DOHH2 (cell line): ENCODE results near the gene NIN.

ENCODE experiments used
- H3F3A ChIP-seq: fragments of 200-600 bp; sonication (generic), shearing (Covaris generic); 2 replicates; pipeline ENCODE4 v1.6.0; 2016; ENCODE audit warnings: antibody characterized with exemption, mild to moderate bottlenecking; ENCODE audit not compliant: control insufficient read depth, insufficient read depth
- H3K27ac ChIP-seq: fragments of 200-600 bp; sonication (generic); 2 replicates; pipeline ENCODE4 v1.5.1; 2014; ENCODE audit warnings: low read depth, mild to moderate bottlenecking, low read length, moderate library complexity
- H3K27me3 ChIP-seq: fragments of 200-600 bp; sonication (generic); 2 replicates; pipeline ENCODE4 v1.6.1; 2014; ENCODE audit warnings: mild to moderate bottlenecking, low read length, mixed read lengths; ENCODE audit not compliant: control insufficient read depth
- H3K36me3 ChIP-seq: fragments of 200-600 bp; sonication (generic); 2 replicates; pipeline ENCODE4 v1.6.1; 2014; ENCODE audit warnings: mild to moderate bottlenecking, low read length, moderate library complexity, mixed read lengths; ENCODE audit not compliant: control insufficient read depth
- H3K4me1 ChIP-seq: fragments of 200-600 bp; sonication (generic); 2 replicates; pipeline ENCODE4 v1.6.1; 2014; ENCODE audit warnings: mild to moderate bottlenecking, low read length, mixed read lengths; ENCODE audit not compliant: control insufficient read depth
- H3K4me2 ChIP-seq: fragments of 200-600 bp; sonication (generic); 2 replicates; pipeline ENCODE4 v1.6.0; 2014; ENCODE audit warnings: mild to moderate bottlenecking, low read length, moderate library complexity
- H3K4me3 ChIP-seq: fragments of 200-600 bp; sonication (generic); 2 replicates; pipeline ENCODE4 v1.5.1; 2014; ENCODE audit warnings: mild to moderate bottlenecking, low read length, mixed read lengths
- H3K79me2 ChIP-seq: fragments of 200-600 bp; sonication (generic); 2 replicates; pipeline ENCODE4 v1.6.1; 2014; ENCODE audit warnings: mild to moderate bottlenecking, low read length, mixed read lengths; ENCODE audit not compliant: control insufficient read depth
- H3K9me2 ChIP-seq: fragments of 200-600 bp; sonication (generic); replicated peaks from 2 replicates; pipeline ENCODE4 v1.6.1; 2014; ENCODE audit warnings: mild to moderate bottlenecking, low read length, mixed read lengths; ENCODE audit not compliant: control insufficient read depth
- H3K9me3 ChIP-seq: fragments of 200-600 bp; sonication (generic); 2 replicates; pipeline ENCODE4 v1.6.1; 2014; ENCODE audit warnings: antibody characterized with exemption, low read length, mixed read lengths; ENCODE audit not compliant: control insufficient read depth, insufficient read depth
- H4K20me1 ChIP-seq: fragments of 200-600 bp; sonication (generic); 2 replicates; pipeline ENCODE4 v1.6.0; 2014; ENCODE audit warnings: low read depth, mild to moderate bottlenecking, antibody characterized with exemption, low read length, moderate library complexity; ENCODE audit not compliant: control insufficient read depth, insufficient read depth
- CTCF ChIP-seq: fragments of 200-600 bp; sonication (generic); IDR thresholded peaks from one replicate; pipeline ENCODE4 v1.5.1; 2014; ENCODE audit warnings: antibody characterized with exemption, mild to moderate bottlenecking, low read depth, low read length; ENCODE audit not compliant: poor library complexity, severe bottlenecking
- EZH2phosphoT487 ChIP-seq: fragments of 200-600 bp; sonication (generic); IDR thresholded peaks from 2 replicates; pipeline ENCODE4 v1.6.1; 2017; ENCODE audit warnings: borderline replicate concordance, mild to moderate bottlenecking, antibody characterized with exemption, low read length, moderate library complexity, mixed read lengths

The NIN gene

DNA sequence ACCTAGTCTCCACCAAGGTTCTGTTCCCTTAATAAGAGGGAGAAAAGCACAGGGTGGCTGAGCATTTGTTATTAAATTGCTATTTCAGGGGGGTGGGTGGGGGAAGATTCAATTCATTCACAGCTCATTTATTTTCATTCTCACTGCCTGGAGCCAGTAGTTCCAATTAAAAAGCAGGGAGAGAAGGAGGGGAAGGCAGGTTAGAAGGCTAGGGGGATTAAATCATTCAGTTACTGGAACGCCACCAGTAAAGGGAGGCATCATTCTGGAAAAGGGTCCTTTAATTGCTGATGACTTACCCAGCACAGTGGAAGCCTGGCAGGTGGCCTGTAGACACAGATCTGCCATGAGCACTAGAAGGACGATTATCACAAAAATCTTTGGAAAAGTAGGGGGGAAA, 47.4 kb downstream of the NIN start:
- Histone ChIP-seq H3K9me2 (no peaks in the 10 kb centered on the region), H4K20me1 (no peaks in the 10 kb centered on the region), H3K4me1 (peaks cover 74% of the 10 kb centered on the region), H3K4me3 (no peak overlapping the region), H3K27me3 (no peaks in the 10 kb centered on the region), H3K9me3 (no peaks in the 10 kb centered on the region), H3K4me2 (no peak overlapping the region), H3K36me3 (peaks cover 37% of the 10 kb centered on the region), H3K27ac (no peak overlapping the region), H3K79me2 (peaks cover 27% of the 10 kb centered on the region), H3F3A (peaks cover 14% of the 10 kb centered on the region)
- TF ChIP-seq CTCF (no peak), EZH2phosphoT487 (no peak)

- peaks cover 31% of the 10 kb centered on the region for H3K36me3 ChIP-seq
- H3K4me1 ChIP-seq = peaks cover 52% of the 10 kb centered on the region
- no peak for TF ChIP-seq EZH2phosphoT487
- no peak for TF ChIP-seq CTCF
- no peak overlapping the region for H3K4me3 ChIP-seq
- H3F3A ChIP-seq = peaks cover 9% of the 10 kb centered on the region; the same call in 1 of the 2 replicates
- H4K20me1 ChIP-seq = no peaks in the 10 kb centered on the region
- no peak overlapping the region for H3K4me2 ChIP-seq
- H3K9me2 ChIP-seq = no peaks in the 10 kb centered on the region
- no peak overlapping the region for H3K27ac ChIP-seq
- H3K79me2 ChIP-seq = peaks cover 4% of the 10 kb centered on the region; the same call in 1 of the 2 replicates
- no peaks in the 10 kb centered on the region for H3K27me3 ChIP-seq
- H3K9me3 ChIP-seq = no peaks in the 10 kb centered on the region
These were observed 50.6 kb downstream of the NIN start for GRCh38 chr14:50780393-50780792.

DNA sequence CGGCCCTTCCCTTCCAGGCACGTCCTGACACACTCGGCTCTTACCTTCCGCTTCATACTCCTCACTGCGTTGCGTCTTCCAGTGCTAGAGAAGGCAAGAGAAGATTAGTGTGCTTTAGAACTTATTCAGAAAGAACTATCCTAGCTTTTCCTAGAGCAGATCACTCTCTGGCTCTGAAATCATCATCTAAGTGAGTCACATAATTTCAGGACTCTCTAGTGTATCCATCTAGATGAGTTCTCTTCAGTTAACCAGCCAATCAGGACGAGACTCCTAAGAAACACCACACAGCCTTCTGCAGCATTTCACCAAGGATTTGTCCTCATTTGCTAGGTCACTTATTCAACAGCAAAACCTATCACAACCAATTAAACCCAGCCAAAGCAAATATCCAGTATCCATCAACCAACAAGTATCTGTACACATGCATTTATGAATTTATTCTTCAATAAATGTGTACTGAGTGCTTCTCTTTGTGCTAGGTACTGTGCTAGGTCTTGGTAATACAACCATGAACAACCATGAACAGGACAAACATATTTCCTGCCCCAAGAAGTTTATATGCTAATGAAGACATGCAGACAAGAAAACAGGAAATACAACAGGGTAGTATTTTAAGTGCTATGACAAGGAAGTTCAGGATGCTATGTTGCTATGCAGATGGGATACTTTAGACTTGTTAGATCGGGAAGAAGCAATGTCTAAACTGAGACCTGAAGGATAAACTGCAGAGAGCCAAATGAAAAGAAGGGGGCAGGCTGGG, 52.1 kb downstream of the NIN start:
- Histone ChIP-seq H3K4me1 (peaks cover 40% of the 10 kb centered on the region), H4K20me1 (no peaks in the 10 kb centered on the region), H3K9me2 (no peaks in the 10 kb centered on the region), H3K9me3 (no peaks in the 10 kb centered on the region), H3K79me2 (no peaks in the 10 kb centered on the region), H3F3A (peaks cover 9% of the 10 kb centered on the region; the same call in 1 of the 2 replicates), H3K27me3 (no peaks in the 10 kb centered on the region), H3K36me3 (peaks cover 34% of the 10 kb centered on the region), H3K4me2 (peak overlapping the region; percentile 32), H3K4me3 (peak overlapping the region; percentile 38; the same call in 1 of the 2 replicates), H3K27ac (peak overlapping the region; percentile 51)
- TF ChIP-seq EZH2phosphoT487 (no peak), CTCF (no peak)
